SK-N-MC (cell line): ENCODE data around the gene EVI2B.

Experiments
- EZH2 ChIP-seq: fragments of 200-600 bp; sonication (generic); IDR thresholded peaks from one replicate; pipeline ENCODE4 v1.6.1; 2017; ENCODE audit warnings: antibody characterized with exemption
- POLR2AphosphoS5 ChIP-seq: IDR thresholded peaks from 2 replicates; pipeline ENCODE4 v1.6.1; 2012; ENCODE audit warnings: mild to moderate bottlenecking, low read depth, low read length, borderline replicate concordance

DNA sequence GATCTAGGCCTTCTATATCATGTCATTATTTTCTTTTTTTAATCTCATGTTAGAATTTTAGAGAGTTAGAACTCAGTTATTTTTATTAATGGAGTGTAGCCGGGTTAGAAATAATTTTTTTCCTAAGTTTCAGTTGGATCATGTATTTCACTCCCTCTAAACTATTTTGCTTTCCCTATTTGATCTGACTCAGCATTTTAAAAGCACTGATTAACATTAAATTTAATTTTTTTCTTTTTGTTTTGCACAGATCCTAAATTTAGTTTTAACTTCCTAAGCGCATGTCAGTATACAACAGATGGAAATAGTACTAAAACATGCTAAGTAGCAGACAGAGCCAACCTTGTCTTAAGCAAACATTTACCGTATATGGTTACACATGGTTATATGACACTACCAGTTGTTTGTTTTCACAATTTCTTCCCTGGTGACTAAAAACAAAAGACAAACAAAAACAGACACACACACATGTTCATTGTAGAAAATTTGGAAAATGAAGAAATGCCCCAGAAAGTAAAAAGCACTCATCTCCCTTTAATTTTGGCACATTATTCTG, 44.1 kb upstream of the EVI2B start:
- TF ChIP-seq EZH2 (no peak), POLR2AphosphoS5 (no peak)
